ENCODE data around the gene TMEM229A.
"Not testable (repeated sequence)": the region's sequence is repeated elsewhere in the genome, so short reads cannot be mapped to it uniquely, and the experiment has no call there.

Gene TMEM229A

DNA sequence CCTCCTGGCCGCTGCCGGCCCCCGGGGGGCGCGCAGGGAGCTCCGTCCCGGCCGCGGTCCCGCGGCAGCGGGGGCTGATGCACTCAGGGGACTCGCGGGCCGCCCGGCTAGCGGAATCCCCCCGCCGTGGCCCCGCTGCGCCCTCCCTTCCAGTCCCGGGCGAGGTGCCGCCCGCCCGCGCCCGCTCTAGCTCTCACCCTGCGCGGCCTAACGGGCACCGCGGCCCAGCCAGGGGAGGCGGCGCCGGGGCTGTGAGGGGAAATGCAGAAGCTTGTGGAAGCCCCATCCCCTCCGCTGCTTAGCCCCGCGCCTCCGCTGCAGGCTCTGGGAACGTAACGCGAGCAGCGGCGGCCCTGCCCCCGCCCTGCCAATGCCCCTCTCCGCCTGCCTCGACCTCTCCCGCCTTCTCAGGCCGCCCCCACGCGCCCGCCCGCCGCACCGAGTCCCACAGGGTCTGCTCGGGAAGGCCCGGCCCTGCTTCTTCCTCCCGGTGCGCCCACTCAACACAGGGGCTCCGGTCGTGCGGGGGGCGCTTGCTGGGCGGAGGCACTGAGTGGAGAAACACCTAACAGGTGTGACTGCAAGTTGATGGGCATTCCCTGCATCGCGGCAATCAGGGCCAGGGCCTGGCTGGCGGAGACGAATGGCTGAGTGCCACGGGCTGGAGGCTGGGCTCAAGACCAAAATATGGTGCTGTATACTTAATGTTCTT is 384 bp upstream of the TMEM229A start:
- no peak for DNase-seq (ENCODE audit: low spot score)

DNA sequence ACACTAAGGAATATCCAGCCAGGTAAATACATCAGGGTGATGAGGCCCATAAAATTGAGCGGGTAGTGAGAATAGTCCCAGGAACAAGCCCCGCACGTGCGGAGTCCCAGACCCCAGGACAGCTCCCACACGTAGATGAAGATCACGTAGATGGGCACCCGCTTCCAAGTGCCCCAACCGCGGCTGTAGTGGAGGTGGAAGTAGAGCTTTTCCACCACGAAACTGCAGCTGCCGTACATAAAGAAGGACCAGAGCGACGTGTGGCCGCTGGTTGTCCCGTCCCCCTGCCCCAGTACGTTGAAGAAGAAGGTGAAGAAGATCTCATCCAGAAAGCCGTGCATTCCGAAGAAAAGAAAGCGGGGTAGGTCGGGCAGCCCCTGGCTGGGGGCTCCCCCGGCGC is 948 bp downstream of the TMEM229A start:
- no peak for DNase-seq (ENCODE audit: low spot score)

DNA sequence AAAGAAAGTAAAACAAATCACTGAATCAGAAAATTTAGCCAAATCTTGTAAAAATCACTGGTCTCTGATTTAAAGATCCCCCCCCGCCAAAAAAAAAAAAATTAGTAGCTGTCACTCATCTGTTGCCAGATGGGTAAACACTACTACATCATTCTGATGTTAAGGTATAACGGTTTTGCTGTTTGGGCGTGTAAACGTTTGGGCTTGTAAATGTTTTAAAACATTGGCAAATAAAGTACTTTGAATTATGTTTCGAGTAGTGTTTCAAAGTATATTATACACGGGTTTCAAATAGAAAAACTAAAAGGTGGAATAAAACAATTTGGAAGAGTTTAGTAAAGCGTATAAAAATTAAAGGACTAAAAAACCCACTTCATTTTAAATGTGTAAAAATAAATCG is 1.5 kb downstream of the TMEM229A start:
- no peak for DNase-seq (ENCODE audit: low spot score)

DNA sequence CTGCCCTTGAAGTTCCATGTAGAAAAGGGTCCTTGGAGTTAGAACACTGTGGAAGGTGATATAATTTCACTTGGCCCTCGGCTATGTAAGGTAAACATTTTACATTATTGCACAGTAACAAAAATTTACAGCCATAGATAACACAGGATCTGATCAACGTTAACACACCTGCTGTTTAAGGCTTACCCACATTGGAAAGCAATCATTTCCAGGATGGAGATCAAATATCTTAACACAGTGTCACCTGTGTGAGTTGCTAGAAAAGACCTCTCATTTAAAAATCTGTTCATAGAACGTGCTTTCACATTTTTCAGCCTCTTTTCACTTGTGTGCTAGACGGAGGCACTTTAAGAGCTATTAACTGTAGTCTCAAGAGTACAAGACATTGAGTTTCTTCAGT is 1.9 kb downstream of the TMEM229A start:
- DNase-seq (ENCODE audit: low spot score), result no peak

DNA sequence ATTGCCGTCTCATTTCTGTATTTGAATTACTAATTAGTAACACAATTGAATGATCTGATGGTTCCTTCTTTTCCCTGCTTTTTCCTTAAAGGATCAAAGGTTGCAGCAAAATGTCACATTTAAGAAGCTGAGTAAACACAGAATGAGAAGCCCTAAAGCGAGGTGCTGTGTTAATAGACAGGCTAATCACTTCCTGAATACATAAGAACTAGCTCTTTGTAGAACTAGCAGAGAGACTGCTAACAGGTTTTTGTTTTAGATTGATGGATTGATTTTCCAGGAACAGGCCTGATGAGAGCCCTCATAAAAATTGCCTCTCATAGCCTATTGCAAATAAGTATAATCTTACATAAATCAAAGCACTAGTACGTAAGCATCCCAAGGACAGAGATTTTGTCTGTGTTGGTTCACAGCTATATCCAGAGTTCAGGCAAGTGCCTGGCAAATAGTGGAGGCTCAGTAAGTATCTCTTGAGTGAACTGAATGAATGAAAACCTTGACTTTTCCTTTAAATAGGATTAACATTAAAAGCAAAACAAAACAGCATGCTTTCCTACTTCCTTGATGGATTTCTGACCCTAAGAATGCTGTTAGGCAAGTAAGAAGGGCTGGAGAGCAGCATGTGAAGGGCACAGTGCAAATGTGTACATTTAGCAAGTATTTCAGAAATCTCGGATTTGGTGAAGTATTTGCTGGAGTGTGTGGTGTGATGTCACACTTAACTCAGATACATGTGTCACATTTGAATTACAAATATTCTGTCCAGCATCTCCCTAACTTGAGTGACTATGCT is 3.3 kb downstream of the TMEM229A start:
- DNase-seq (ENCODE audit: low spot score), result no peak

DNA sequence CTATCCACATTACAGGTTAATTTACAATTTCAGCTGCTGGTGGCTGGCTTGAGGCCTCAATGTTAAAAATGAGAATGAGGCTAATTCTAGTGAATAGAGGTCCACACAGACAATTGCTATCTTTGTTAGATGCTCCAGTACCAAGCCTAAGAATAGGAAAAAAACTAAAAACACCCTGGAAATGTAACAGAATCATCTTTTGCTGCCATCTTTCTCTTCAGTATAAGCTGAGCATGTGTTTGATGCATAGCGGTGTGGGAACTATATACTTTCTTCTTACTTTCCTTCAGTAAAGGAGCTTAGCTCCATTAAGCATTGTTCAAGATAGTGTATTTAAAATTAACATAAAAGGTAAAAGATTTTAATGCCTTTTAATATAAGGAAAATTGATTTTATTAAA is 5.6 kb downstream of the TMEM229A start:
- no peak for DNase-seq (ENCODE audit: low spot score)

DNA sequence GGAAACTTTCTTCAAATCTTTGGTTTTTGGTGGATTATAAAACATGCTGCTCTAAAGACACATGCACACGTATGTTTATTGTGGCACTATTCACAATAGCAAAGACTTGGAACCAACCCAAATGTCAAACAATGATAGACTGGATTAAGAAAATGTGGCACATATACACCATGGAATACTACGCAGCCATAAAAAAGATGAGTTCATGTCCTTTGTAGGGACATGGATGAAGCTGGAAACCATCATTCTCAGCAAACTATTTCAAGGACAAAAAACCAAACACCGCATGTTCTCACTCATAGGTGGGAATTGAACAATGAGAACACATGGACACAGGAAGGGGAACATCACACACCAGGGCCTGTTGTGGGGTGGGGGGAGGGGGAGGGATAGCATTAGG is 8.5 kb downstream of the TMEM229A start:
- DNase-seq (ENCODE audit: low spot score), result not testable (repeated sequence)

DNA sequence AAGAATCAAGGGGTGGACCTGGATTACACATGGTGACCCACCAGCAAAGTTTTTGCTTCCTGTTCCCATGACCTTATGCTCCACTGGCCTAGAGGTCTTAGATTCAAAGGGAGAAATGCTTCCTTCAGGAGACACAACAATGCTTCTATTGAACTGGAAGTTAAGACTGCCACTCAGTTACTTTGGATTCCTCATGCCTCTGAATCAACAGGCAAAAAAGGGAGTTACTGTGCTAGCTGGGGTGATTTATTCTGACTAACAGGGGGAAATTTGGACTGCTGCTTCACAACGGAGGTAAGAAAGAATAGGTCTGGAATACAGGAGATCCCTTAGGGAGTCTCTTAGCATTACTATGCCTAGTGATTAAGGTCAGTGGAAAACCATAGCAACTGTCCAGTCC is 10.3 kb downstream of the TMEM229A start:
- DNase-seq (ENCODE audit: low spot score), result peak; percentile 85

DNA sequence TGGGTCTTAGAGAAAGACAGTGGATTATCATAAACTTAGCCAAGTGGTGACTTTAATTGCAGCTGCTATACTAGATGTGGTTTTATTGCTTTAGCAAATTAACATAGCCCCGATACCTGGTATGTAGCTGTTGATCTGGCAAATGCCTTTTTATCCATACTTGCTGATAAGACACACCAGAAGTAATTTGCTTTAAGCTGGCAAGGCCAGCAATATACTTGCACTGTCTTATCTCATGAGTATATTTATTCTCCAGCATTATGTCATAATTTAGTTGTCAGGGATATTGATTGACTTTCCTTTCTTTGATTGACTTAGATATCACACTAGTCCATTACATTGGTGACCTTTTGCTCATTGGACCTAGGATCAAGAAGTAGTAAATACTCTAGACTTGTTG is 12.8 kb downstream of the TMEM229A start:
- no peak for DNase-seq (ENCODE audit: low spot score)

DNA sequence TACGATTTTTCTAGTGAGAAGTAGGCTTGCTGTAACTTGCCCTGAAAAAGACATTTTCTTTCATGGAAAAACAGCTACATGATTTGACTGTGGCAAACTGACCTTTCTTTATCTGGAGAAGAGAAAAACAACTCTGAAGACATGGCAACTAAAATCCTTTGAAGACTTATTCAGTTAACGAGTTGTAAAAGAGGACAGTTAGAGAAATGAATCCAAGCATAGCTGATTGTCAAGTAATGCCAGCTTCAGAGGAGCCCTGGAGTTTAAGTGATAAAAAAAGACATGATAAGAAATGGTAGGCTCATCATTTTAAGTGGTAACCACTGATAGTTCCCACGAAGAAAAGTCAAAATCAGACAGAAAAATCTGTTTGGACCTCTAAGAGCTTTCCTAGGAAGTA is 19.6 kb downstream of the TMEM229A start:
- no peak for DNase-seq (ENCODE audit: low spot score)

DNA sequence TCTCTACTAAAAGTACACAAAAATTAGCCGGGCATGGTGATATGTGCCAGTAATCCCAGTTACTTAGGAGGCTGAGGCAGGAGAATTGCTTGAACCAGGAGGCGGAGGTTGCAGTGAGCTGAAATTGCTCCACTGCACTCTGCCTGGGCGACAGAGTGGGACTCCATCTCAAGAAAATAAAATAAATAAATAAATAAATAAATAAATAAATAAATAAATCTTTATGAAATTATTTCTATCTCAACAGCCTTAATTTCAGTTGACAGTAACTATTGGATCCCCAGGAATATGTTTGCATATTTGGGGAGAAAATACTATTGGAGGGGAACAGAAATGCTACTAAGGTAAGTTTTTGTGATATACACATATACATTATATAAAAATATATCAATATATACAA is 20.0 kb downstream of the TMEM229A start:
- no peak for DNase-seq (ENCODE audit: low spot score)

DNA sequence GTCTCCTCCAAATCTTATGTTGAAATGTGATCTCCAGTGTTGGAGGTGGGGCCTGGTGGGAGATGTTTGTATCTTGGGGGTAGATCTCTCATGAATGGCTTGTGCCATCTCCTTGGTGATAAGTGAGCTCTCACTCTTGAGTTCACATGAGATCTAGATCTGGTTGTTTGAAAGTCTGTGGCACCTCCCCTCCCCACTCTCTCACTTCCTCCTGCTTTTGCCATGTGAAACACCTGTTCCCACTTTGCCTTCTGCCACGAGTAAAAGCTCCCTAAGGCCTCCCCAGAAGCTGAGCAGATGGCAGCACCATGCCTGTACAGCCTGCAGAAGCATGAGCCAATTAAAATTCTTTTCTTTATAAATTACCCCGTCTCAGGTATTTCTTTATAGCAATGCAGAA is 23.5 kb downstream of the TMEM229A start:
- no peak for DNase-seq (ENCODE audit: low spot score)

DNA sequence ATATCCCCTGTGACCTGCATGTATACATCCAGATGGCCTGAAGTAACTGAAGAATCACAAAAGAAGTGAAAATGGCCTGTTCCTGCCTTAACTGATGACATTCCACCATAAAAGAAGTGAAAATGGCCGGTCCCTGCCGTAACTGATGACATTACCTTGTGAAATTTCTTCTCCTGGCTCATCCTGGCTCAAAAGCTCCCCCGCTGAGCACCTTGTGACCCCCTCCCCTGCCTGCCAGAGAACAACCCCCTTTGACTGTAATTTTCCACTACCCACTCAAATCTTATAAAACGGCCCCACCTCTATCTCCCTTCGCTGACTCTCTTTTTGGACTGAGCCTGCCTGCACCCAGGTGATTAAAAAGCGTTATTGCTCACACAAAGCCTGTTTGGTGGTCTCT is 24.6 kb downstream of the TMEM229A start:
- not testable (repeated sequence) for DNase-seq (ENCODE audit: low spot score)

DNA sequence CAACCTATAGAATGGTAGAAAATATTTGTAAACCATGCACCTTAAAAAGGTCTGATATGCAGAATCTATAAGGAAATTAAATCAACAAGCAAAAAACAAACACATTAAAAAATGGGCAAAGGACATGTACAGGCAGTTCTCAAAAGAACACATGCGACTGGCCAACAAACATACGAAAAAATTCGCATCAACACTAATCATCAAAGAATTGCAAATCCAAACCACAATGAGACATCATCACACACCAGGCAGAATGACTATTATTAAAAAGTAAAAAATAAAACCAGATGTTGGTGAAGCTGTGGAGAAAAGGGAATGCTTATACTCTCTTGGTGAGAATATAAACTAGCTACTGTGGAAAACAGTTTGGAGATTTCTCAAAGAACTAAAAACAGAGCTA is 33.2 kb downstream of the TMEM229A start:
- DNase-seq (ENCODE audit: low spot score), result no peak

DNA sequence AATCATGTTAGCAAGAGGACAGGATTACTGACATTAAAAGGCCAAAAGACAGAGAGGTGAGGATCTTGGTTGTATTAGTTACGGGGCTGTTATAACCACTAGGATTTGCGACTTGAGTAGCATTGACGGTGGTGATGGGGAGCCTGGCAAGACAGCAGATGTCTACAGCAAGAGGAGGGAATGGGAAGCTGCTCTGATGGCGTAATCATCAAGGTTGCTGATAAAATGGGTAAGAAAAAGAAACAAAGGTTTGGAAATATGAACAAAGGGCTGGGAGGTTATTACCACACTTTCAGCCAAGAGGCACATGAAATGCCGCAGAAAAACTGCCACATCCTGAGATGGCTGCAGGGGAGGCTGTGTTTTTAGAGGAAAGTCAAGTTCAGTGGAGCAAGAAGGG is 33.9 kb downstream of the TMEM229A start:
- no peak for DNase-seq (ENCODE audit: low spot score)

DNA sequence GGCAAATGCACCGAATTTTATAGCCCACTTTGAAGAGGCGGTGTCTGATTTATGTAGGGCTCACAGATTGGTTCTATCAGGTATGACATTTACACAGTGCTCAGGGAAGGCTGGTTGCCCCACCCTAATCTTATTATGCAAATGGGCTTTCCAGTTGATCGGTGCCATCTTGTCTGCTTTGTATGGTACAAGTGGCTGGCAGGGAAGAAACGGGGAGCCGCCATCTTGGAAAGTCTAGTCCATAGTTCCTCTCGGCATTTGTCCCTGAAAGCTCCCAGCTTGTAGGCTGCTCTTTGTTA is 36.6 kb downstream of the TMEM229A start:
- no peak for DNase-seq (ENCODE audit: low spot score)

DNA sequence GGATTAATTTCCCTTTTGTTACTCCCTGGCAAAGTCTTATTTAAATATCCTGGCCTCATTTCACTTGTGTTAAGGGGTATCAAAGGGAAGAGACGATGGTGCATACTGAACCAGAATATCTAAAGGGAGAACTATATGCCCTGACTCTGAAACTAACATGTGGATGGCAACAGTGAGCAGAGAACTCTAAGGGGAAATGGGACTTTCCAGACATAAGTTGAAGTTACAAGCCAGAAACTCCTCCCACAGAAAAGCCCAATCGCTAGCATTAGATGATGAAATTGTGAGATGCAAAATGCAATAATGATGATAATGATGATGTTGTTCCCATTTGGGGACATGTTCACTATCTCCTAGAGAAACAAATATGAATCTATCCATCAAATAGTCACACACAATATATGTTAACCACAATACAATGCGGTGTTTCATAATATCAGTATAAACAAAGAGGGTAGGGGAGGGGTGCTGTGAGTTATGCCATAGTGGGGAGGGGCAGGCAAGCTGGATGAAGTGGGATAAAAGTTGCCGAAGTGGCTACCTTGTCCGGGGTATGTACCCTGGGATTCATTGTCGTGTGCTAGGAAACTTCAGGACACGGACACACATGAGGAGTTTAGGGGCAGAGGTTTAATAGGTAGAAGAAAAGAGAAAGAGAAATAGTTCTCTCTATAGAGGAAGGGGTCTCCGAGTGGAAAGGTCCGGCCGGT is 37.1 kb downstream of the TMEM229A start:
- no peak for DNase-seq (ENCODE audit: low spot score)

DNA sequence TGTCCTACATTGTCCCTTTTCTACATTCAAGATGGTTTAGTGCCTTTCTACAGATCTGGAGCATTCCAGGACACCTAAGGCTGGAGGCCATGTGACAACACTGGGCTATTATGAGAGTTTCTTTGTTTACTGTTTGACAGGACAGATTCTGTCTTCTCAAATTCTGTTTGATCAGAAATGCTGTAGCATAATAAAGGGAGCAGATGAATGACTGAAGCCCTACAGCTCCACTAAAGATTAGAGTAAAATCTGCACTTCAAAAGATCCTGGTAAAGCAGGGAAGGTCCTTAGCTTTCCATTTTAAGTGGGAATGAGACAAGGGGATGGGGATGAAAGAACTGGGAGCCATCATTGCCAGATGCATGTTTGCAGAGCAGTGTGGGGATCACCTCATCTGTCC is 38.4 kb downstream of the TMEM229A start:
- peak; percentile 36 for DNase-seq (ENCODE audit: low spot score)

DNA sequence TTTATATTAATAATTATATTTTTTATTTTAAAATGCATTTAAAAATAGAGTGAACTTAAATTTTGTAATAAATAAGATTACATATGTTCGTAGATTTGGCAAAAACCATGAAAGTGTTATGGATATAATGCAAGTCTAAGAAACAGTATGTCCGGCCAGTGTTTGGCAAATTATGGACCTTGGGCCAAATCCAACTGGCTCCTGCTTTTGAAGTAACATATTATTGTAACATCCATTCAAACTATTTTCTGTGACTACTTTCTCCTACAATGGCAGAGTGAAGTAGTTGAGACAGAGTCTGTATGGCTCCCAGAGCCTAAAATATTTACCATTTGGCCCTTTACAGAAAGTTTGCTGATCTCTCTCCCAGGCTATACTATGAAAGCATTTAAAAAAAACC is 38.9 kb downstream of the TMEM229A start:
- DNase-seq (ENCODE audit: low spot score), result no peak

DNA sequence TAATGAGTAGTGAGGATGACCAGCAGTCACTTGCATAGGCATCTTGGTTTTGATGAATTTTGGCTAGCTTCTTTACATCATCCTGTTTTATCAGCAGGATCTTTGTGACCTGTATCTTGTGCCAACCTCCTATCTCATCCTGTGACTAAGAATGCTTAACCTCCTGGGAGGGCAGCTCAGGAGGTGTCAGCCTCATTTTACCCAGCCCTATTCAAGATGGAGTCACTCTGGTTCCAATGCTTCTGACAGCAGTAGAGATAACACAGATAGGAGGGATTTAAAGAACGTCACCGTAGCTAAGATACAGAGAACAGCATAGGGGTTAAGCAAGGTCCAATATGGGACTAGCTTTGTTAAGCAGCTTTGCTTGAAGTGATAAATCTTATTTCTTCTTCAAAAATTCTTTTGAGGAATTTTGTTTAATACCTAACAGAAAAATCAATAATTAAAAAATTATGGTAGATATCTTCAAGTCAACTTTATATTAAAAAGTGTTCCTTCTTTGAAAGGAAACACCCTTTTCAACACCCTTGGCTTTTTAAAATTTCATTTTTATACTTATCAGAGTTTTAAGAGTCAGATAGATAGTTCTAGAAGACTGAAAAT is 39.9 kb downstream of the TMEM229A start:
- no peak for DNase-seq (ENCODE audit: low spot score)

DNA sequence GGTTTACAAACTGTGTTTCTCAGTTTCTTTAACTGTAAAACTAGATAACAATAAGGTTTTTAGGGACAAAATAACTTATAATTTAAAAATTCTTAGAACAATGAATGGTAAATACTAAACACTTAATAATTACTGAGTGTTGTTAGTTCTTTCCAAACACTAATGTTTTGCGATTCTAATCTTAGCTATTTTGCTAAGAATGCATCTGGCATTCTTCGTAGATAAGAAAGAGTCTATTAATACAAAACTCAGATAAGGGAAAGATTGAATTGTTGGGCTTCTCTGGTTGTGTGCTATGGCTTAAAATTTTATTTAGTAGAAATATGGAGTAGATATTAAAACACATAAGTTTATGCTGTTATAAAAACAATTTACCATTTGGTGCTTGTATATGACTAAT is 45.4 kb downstream of the TMEM229A start:
- DNase-seq (ENCODE audit: low spot score), result no peak
